GM12878 (cell line): ENCODE data around the gene ISG20L2. TPM values are rescaled to one million over a fixed set of nuclear protein-coding genes. Genes with fewer than 3 reads are reported as not detected.

Experiments used
- ATAC-seq: fragments of 200-7000 bp; cut with Tn5 transposase; 3 replicates; pipeline ENCODE4 v1.9.1; 2020; ENCODE audit warnings: mild to moderate bottlenecking, moderate library complexity
- BruUV-seq: library from RNA; stranded (reverse); fragments of 400-500 nt; replicated peaks from 2 replicates; lab custom pipeline; 2021; lab: Mats Ljungman, UMichigan
- CTCF ChIA-PET: fragments of 300-600 bp; sonication (Branson Sonifier 250); formaldehyde crosslinking; extraction: SDS; loops from one replicate; lab custom pipeline; 2021; ENCODE audit warnings: inconsistent platforms; lab: Yijun Ruan, JAX
- POLR2A ChIA-PET: fragments of 350-600 bp; formaldehyde crosslinking; extraction: SDS; loops from one replicate; lab custom pipeline; 2021; ENCODE audit warnings: inconsistent platforms; lab: Charles Lee
- RAD21 ChIA-PET: fragments of 300-600 bp; sonication (Branson Sonifier 250); formaldehyde crosslinking; loops from one replicate; lab custom pipeline; 2023; ENCODE audit warnings: antibody characterized with exemption; ENCODE audit not compliant: unreplicated experiment; lab: Charles Lee
- SMC1A ChIA-PET: fragments of 300-600 bp; sonication (Branson Sonifier 250); formaldehyde crosslinking; loops from one replicate; lab custom pipeline; 2023; ENCODE audit not compliant: unreplicated experiment, uncharacterized antibody; lab: Charles Lee
- DNase-seq: peaks from one replicate; pipeline ENCODE4 v3.0.0-alpha.2; 2011; ENCODE audit warnings: low read depth, low spot score
- FAIRE-seq: peaks from 3 replicates; lab custom pipeline; 2011; peaks lifted over from hg19 to GRCh38; lab: Jason Lieb, UNC
- H2AFZ ChIP-seq: 2 replicates; pipeline ENCODE4 v1.6.0; 2011; ENCODE audit warnings: low read depth, low read length, control low read depth; ENCODE audit not compliant: control insufficient read depth
- H3K27ac ChIP-seq: 2 replicates; pipeline ENCODE4 v1.5.1; 2011; ENCODE audit warnings: control low read depth; ENCODE audit not compliant: control insufficient read depth, insufficient read depth
- H3K27me3 ChIP-seq, 2 experiments: replicated peaks in 1 of 2; 2 replicates each; pipeline versions ENCODE4 v1.6.0 to v1.6.1; 2011; ENCODE audit warnings: low read length in 1 of 2; ENCODE audit not compliant: control insufficient read depth in 2 of 2, insufficient read depth in 2 of 2
- H3K36me3 ChIP-seq, 2 experiments: 2 replicates each; pipeline ENCODE4 v1.5.1; 2011; ENCODE audit warnings: low read length in 1 of 2; ENCODE audit not compliant: control insufficient read depth in 2 of 2, insufficient read depth in 2 of 2
- H3K4me1 ChIP-seq: 2 replicates; pipeline ENCODE4 v1.6.1; 2011; ENCODE audit warnings: mild to moderate bottlenecking, low read length, moderate library complexity, mixed read lengths; ENCODE audit not compliant: control insufficient read depth, insufficient read depth
- H3K4me2 ChIP-seq: 2 replicates; pipeline ENCODE4 v1.6.0; 2011; ENCODE audit warnings: control low read depth; ENCODE audit not compliant: control insufficient read depth, insufficient read depth
- H3K4me3 ChIP-seq: fragments of 200-600 bp; sonication (generic); 2 replicates; pipeline ENCODE4 v1.5.1; 2016
- H3K79me2 ChIP-seq: 2 replicates; pipeline ENCODE4 v1.6.0; 2011; ENCODE audit warnings: low read length; ENCODE audit not compliant: control insufficient read depth, insufficient read depth
- H3K9ac ChIP-seq: 2 replicates; pipeline ENCODE4 v1.8.0; 2011; ENCODE audit warnings: low read length, control low read depth, mixed read lengths; ENCODE audit not compliant: control insufficient read depth, insufficient read depth
- H3K9me3 ChIP-seq: replicated peaks from 3 replicates; pipeline ENCODE4 v1.5.1; 2011; ENCODE audit warnings: mild to moderate bottlenecking, low read length; ENCODE audit not compliant: control insufficient read depth, insufficient read depth
- H4K20me1 ChIP-seq: 2 replicates; pipeline ENCODE4 v1.6.0; 2011; ENCODE audit not compliant: control insufficient read depth, insufficient read depth
- ATF3 ChIP-seq: IDR thresholded peaks from 2 replicates; pipeline ENCODE4 v1.6.1; 2011; ENCODE audit warnings: low read depth, mild to moderate bottlenecking, low read length, moderate library complexity, borderline replicate concordance; ENCODE audit errors: extremely low read depth
- BMI1 ChIP-seq: fragments of 450-650 bp; IDR thresholded peaks from 2 replicates; pipeline ENCODE4 v1.6.1; 2016; ENCODE audit warnings: mild to moderate bottlenecking, moderate library complexity, borderline replicate concordance
- CBFB ChIP-seq: IDR thresholded peaks from 2 replicates; pipeline ENCODE4 v1.6.1; 2016; ENCODE audit warnings: antibody characterized with exemption, low read depth
- EED ChIP-seq: sonication (generic); IDR thresholded peaks from 2 replicates; pipeline ENCODE4 v1.6.1; 2016; ENCODE audit warnings: antibody characterized with exemption, low read depth
- ELK1 ChIP-seq: IDR thresholded peaks from 2 replicates; pipeline ENCODE4 v1.6.1; 2012; ENCODE audit warnings: low read depth, low read length, improper control_type of control experiment
- EP300 ChIP-seq, 2 experiments: fragments of 150-350 bp in 1 of 2; IDR thresholded peaks; 2 replicates each; pipeline ENCODE4 v1.6.1; 2011 to 2012; ENCODE audit warnings: low read depth in 2 of 2, low read length in 2 of 2, borderline replicate concordance in 1 of 2, improper control_type of control experiment in 1 of 2, inconsistent platforms in 1 of 2; ENCODE audit not compliant: control insufficient read depth in 1 of 2
- IRF5 ChIP-seq: fragments of 450-650 bp; IDR thresholded peaks from 2 replicates; pipeline ENCODE4 v1.6.1; 2017; ENCODE audit warnings: borderline replicate concordance
- MXI1 ChIP-seq: fragments of 150-350 bp; IDR thresholded peaks from 2 replicates; pipeline ENCODE4 v1.6.1; 2011; ENCODE audit warnings: low read depth, mild to moderate bottlenecking, inconsistent platforms, low read length, improper control_type of control experiment
- MYC ChIP-seq: IDR thresholded peaks from 2 replicates; pipeline ENCODE4 v1.6.1; 2011; ENCODE audit warnings: mild to moderate bottlenecking, low read length, moderate library complexity, inconsistent platforms; ENCODE audit not compliant: insufficient read depth, insufficient replicate concordance, insufficient read length, severe bottlenecking
- NFXL1 ChIP-seq: fragments of 450-650 bp; IDR thresholded peaks from 2 replicates; pipeline ENCODE4 v1.6.1; 2017; ENCODE audit warnings: antibody characterized with exemption, mild to moderate bottlenecking, borderline replicate concordance
- NR2C1 ChIP-seq: fragments of 450-650 bp; IDR thresholded peaks from 2 replicates; pipeline ENCODE4 v1.6.1; 2017; ENCODE audit warnings: antibody characterized with exemption, mild to moderate bottlenecking, moderate library complexity
- PML ChIP-seq: IDR thresholded peaks from 2 replicates; pipeline ENCODE4 v1.6.1; 2012; ENCODE audit warnings: low read length, inconsistent platforms
- RCOR1 ChIP-seq: conservative IDR thresholded peaks from 2 replicates; pipeline ENCODE4 v1.6.1; 2012; ENCODE audit warnings: low read depth, low read length, improper control_type of control experiment
- REST ChIP-seq: IDR thresholded peaks from 2 replicates; pipeline ENCODE4 v1.6.1; 2012; ENCODE audit warnings: mild to moderate bottlenecking, low read depth, low read length
- SMAD1 ChIP-seq: fragments of 450-650 bp; IDR thresholded peaks from 2 replicates; pipeline ENCODE4 v1.6.1; 2018; ENCODE audit warnings: mild to moderate bottlenecking, low read depth; ENCODE audit not compliant: partially characterized antibody
- SPI1 ChIP-seq: IDR thresholded peaks from 2 replicates; pipeline ENCODE4 v1.6.1; 2011; ENCODE audit warnings: low read depth, mild to moderate bottlenecking, low read length, moderate library complexity, borderline replicate concordance; ENCODE audit not compliant: insufficient read depth
- SUPT20H ChIP-seq: IDR thresholded peaks from 2 replicates; pipeline ENCODE4 v1.6.1; 2011; ENCODE audit warnings: low read depth, mild to moderate bottlenecking, low read length, moderate library complexity, borderline replicate concordance; ENCODE audit not compliant: control insufficient read depth
- ZNF274 ChIP-seq: IDR thresholded peaks from one replicate; pipeline ENCODE4 v1.8.0; 2011; ENCODE audit not compliant: insufficient read length, insufficient read depth
- WGBS: methylation state at CpG from one replicate; pipeline ENCODE4 v1.1.6; 2016; ENCODE audit warnings: low lambda C conversion rate; ENCODE audit not compliant: insufficient replicate concordance, insufficient coverage; ENCODE audit errors: missing lambda C conversion rate; 5-methylcytosine and 5-hydroxymethylcytosine counted together
- in situ Hi-C: fragments of 300-500 bp; cut with MboI; formaldehyde crosslinking; loops from 9 replicates; pipeline ENCODE4 v1.14.3; 2018; ENCODE audit warnings: mixed read lengths
- intact Hi-C: fragments of 100-400 bp; cut with micrococcal nuclease; formaldehyde crosslinking; loops from one replicate; pipeline ENCODE4 v1.14.2; 2022; ENCODE audit not compliant: unreplicated experiment
- polyA plus RNA-seq, 11 experiments: library from polyadenylated mRNA; depleted of rRNA in 4 of 11; unstranded in 6 of 11; stranded (reverse) in 5 of 11; fragments of >200 nt; fragmentation: Nextera tagmentation in 4 of 11; fragmentation: Illumina TruSeq in 1 of 11; extraction: Ambion mirVana in 4 of 11; extraction: Trizol in 1 of 11; gene quantifications; 1 replicate in 1 of 11; 2 replicates in 10 of 11; pipeline versions ENCODE4 v1.2.1 to v1.2.3, GENCODE V29; 2011 to 2016; ENCODE audit warnings: inconsistent platforms in 2 of 11, missing spikeins in 2 of 11, low read depth in 1 of 11
- total RNA-seq, 4 experiments: library from RNA; depleted of rRNA in 3 of 4; stranded (reverse); fragments of >200 nt in 3 of 4; fragmentation: Illumina TruSeq in 1 of 4; extraction: Trizol in 1 of 4; gene quantifications; 2 replicates each; pipeline versions ENCODE4 v1.2.1 to v1.2.3, GENCODE V29; 2013 to 2021

Gene ISG20L2
- total and polyA plus RNA-seq, 10 of the 15 experiments (the other 5 are each of a cell fraction or from before 2014, with no cell fraction given), result 16.4 to 111 (median 48.0) TPM

- BruUV-seq, result no TSS peak
- SMC1A ChIA-PET, result interaction anchor here (0.6 to 1.9 kb wide), 3 partner anchors 17 to 104 kb away, joined by 3 to 8 read pairs (median 5); no protein-coding TSS in a partner anchor
- FAIRE-seq (no peak), DNase-seq (no peak), ATAC-seq (no peak)
- CTCF ChIA-PET, result interaction anchor here (3.6 to 9.5 kb wide), 3 partner anchors 18 to 82 kb away, joined by 24 to 157 read pairs (median 53); partner anchors contain the start of genes ISG20L2 and METTL25B
- Histone ChIP-seq H3K36me3 (no peaks in the 10 kb centered on the region; a peak in 2 of 4 replicates), H3K9me3 (no peaks in the 10 kb centered on the region), H3K4me2 (no peak overlapping the region), H4K20me1 (no peaks in the 10 kb centered on the region; the same call in 1 of the 2 replicates), H3K4me1 (peaks cover 6% of the 10 kb centered on the region), H3K27me3 (peaks cover 8 to 10% of the 10 kb centered on the region in 2 experiments), H3K4me3 (no peak overlapping the region), H3K9ac (no peak overlapping the region), H3K79me2 (no peaks in the 10 kb centered on the region), H2AFZ (no peak overlapping the region), H3K27ac (no peak overlapping the region)
- intact Hi-C loops, result no loop called here
- in situ Hi-C loops, result no loop called here
- POLR2A ChIA-PET, result no interaction called here
- WGBS, result 68% methylated on average over 4 of the region's 4 CpGs
- RAD21 ChIA-PET, result no interaction called here
- TF ChIP-seq MXI1, result no peak
- TF ChIP-seq ZNF274, result no peak
- TF ChIP-seq SMAD1, result no peak
- no peak for TF ChIP-seq REST
- TF ChIP-seq SPI1, result no peak
- no peak for TF ChIP-seq ATF3
- no peak for TF ChIP-seq PML
- TF ChIP-seq CBFB, result no peak
- no peak for TF ChIP-seq BMI1
- TF ChIP-seq IRF5, result no peak
- TF ChIP-seq EP300 (IDR thresholded peaks at IDR 0.05; ENCODE audit: borderline replicate concordance in 1 of 2, control insufficient read depth in 1 of 2, low read depth in 2 of 2, low read length in 2 of 2), result no peak
- TF ChIP-seq RCOR1, result no peak
- no peak for TF ChIP-seq NFXL1
- TF ChIP-seq EED, result no peak
- no peak for TF ChIP-seq SUPT20H
- TF ChIP-seq ELK1, result no peak
- no peak for TF ChIP-seq MYC
- TF ChIP-seq NR2C1, result no peak
These were observed 19.5 kb downstream of the ISG20L2 start for GRCh38 chr1:156709031-156709430.
